K562 (cell line): ENCODE results near the gene MAPK1IP1L. TPM values are rescaled to one million over a fixed set of nuclear protein-coding genes. Genes with fewer than 3 reads are reported as not detected.

Experiments used
- CHD7 ChIP-seq: fragments of 200-600 bp; sonication (generic); IDR thresholded peaks from one replicate; pipeline ENCODE4 v1.6.1; 2012; ENCODE audit warnings: mild to moderate bottlenecking, low read depth, low read length, inconsistent platforms
- FOXM1 ChIP-seq, 2 experiments: fragments of 450-650 bp in 1 of 2; sonication (generic) in 1 of 2; formaldehyde crosslinking in 1 of 2; IDR thresholded peaks; 2 replicates each; pipeline versions ENCODE4 v1.6.1 to v1.9.0; 2017 to 2022; ENCODE audit warnings: low read depth in 2 of 2, mild to moderate bottlenecking in 2 of 2, missing genetic modification reagents in 1 of 2, moderate library complexity in 1 of 2
- POLR2H ChIP-seq: IDR thresholded peaks from 2 replicates; pipeline ENCODE4 v1.6.1; 2016; ENCODE audit warnings: missing genetic modification characterization, low read depth, mild to moderate bottlenecking, control low read depth, missing compliant biosample characterization, moderate library complexity
- ZNF695 ChIP-seq: fragments of 450-650 bp; formaldehyde crosslinking; IDR thresholded peaks from 2 replicates; pipeline ENCODE4 v1.4.0; 2020; ENCODE audit warnings: mild to moderate bottlenecking, moderate library complexity
- polyA plus RNA-seq, 8 experiments: library from polyadenylated mRNA; depleted of rRNA in 4 of 8; stranded (reverse) in 5 of 8; unstranded in 3 of 8; fragments of >200 nt; fragmentation: Nextera tagmentation in 2 of 8; fragmentation: Illumina TruSeq in 1 of 8; extraction: Ambion mirVana in 2 of 8; extraction: Trizol in 1 of 8; gene quantifications; 2 replicates each; pipeline versions ENCODE4 v1.2.1 to v1.2.3, GENCODE V29; 2011 to 2014; ENCODE audit warnings: inconsistent platforms in 1 of 8, missing spikeins in 1 of 8
- total RNA-seq, 7 experiments: library from RNA; depleted of rRNA in 6 of 7; stranded (reverse); fragments of >200 nt in 6 of 7; fragmentation: Illumina TruSeq in 2 of 7; extraction: Trizol in 2 of 7; gene quantifications; 2 replicates each; pipeline versions ENCODE4 v1.2.1 to v1.2.3, GENCODE V29; 2011 to 2021; ENCODE audit warnings: low replicate concordance in 1 of 7
- TF ChIP-seq, protein P1 (sequence below): fragments of 450-650 bp; formaldehyde crosslinking; IDR thresholded peaks from 2 replicates; pipeline ENCODE4 v1.4.0; 2020; ENCODE audit warnings: mild to moderate bottlenecking, moderate library complexity

MAPK1IP1L gene
- total and polyA plus RNA-seq, 9 of the 15 experiments (the other 6 are each of a cell fraction or from before 2014, with no cell fraction given): 32.7 to 99.4 (median 49.8) TPM

- TF ChIP-seq CHD7 (no peak), ZNF695 (CRISPR knock-in tag) (no peak), POLR2H (peak; percentile 57), FOXM1 (IDR thresholded peaks at IDR 0.05; ENCODE audit: low read depth) (no peak), FOXM1 (CRISPR knock-in tag; IDR thresholded peaks at IDR 0.05; ENCODE audit: low read depth) (0 out of 2 replicates have a peak, but pooled peaks have one; percentile 46)
- TF ChIP-seq, protein P1, sequence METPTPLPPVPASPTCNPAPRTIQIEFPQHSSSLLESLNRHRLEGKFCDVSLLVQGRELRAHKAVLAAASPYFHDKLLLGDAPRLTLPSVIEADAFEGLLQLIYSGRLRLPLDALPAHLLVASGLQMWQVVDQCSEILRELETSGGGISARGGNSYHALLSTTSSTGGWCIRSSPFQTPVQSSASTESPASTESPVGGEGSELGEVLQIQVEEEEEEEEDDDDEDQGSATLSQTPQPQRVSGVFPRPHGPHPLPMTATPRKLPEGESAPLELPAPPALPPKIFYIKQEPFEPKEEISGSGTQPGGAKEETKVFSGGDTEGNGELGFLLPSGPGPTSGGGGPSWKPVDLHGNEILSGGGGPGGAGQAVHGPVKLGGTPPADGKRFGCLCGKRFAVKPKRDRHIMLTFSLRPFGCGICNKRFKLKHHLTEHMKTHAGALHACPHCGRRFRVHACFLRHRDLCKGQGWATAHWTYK: peak; percentile 62; the same call in 1 of the 2 replicates
Observed at GRCh38 chr14:55107766-55108554, 56.5 kb downstream of the MAPK1IP1L start (continued).
